Suppressor macrophage treated with lipopolysaccharide for 4 hours (primary cell): ENCODE data around the gene ATXN7L1.
A peak's percentile ranks its signal among the peaks of the same experiment; 100 is the strongest.

Source experiments
- DNase-seq: peaks from one replicate; pipeline ENCODE4 v3.0.0-alpha.2; 2020

ATXN7L1 gene

DNA sequence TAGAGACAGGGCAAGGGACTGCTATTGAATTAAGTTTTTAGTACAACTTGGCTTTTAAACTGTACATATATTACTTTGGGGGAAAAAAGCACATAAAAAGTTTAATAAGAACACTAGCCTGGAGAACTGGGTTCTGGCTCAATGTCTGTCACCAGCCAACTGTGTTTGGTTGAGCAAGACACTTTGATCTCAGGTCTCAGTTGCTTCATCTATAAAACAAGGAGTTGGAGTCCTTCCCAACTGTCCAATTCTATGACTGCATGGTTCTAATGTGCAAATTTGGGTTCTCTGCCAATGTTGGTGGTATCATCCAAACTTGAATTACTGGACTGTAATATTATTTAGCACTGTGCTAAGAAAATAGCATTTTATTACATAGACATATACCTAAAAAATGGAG is 50.3 kb downstream of the ATXN7L1 start:
- DNase-seq, result no peak

DNA sequence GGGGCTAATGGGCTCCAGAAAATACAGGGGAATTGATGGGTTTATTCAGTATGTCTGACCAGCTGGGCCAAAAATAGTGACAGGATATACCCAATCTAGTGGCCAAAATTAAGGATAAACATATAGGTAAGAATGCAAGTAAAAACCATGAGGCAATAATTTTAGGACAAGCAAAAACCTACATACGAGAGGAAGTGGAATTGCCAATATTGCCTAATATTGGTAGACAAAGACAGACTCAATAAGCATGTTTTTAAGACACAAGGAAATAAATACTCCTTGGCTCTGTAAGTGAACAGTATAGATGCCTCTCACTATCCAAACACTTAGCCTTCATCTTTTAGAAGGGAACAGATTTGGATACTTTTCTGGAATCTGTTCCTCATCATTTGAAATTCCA is 51.0 kb downstream of the ATXN7L1 start:
- DNase-seq, result no peak

DNA sequence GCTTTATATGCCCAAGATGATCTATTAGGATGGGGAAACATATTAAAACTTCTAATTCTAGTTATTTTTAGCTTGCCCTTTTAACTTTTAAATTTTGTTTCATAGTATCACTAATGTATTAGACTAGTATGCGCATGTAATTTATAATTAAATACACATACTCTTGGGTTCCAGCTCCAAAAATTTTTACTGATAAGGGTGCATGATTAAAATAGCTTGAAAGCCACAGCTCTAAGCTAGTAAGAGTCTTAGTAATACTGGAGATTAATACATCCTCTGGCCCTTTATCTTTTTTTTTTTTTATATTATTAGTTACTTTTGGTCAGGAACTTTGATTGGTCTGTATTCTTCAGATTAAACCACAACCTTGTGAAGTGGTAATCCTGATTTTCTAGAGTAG is 53.6 kb downstream of the ATXN7L1 start:
- no peak for DNase-seq

DNA sequence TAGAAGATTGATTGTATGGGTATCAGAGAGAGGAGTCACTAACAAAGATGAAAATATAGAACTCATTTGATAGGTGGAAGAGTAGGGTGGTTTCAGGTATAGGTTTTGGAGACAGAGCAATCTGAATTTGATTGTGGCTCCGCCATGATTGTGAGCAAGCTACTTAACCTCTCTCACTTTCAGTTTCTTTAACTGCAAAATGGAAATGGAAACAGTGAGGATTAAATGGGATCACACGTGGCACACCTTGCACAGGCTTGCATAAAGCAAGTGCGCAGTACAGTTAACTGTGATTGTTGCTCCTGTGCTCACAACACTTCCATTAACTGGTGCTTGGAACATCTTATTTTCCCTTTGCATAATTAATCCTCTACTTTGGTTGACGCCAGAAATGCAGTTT is 54.9 kb downstream of the ATXN7L1 start:
- DNase-seq, result no peak

DNA sequence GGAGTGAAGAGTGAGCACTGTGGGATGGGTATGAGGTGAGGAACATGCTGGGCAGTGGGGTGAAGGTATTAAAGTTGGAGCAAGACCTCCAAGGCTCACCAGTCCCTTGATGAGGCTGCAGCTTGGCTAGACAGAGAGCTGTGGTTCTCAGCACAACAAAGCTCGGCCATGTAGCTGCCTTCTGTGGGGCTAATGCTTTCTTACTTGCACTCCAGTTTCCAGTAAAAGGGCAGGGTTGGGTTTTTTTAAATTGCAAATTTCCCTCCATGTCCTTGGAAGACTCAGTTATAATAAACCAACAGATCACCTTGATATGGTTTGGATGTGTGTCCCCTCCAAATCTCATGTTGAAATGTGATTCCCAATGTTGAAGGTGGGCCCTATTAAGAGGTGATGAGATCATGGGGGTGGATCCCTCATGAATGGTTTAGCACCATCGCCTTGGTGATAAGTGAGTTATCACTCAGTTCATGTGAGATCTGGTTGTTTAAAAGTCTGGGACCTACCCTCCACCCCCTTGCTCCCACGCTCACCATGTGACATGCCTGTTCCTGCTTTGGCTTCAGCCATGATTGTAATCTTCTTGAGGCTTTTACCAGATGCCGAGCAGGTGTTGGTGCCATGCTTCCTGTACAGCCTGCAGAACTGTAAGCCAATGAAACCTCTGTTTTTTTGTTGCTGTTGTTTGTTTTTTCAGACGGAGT is 55.9 kb downstream of the ATXN7L1 start:
- DNase-seq, result no peak

DNA sequence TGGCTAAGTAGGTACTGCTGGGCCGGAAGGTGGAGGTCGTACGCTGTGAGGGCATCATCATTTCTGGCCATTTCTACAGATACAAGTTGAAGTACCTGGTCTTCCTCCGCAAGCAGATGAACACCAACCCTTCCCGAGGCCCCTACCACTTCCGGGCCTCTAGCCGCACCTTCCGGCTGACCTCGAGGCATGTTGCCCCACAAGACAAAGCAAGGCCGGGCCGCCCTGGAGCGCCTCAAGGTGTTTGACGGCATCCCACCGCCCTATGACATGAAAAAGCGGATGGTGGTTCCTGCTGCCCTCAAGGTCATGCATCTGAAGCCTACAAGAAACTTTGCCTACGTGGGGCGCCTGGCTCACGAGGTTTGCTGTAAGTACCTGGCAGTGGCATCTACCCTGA is 56.8 kb downstream of the ATXN7L1 start:
- DNase-seq, result no peak

DNA sequence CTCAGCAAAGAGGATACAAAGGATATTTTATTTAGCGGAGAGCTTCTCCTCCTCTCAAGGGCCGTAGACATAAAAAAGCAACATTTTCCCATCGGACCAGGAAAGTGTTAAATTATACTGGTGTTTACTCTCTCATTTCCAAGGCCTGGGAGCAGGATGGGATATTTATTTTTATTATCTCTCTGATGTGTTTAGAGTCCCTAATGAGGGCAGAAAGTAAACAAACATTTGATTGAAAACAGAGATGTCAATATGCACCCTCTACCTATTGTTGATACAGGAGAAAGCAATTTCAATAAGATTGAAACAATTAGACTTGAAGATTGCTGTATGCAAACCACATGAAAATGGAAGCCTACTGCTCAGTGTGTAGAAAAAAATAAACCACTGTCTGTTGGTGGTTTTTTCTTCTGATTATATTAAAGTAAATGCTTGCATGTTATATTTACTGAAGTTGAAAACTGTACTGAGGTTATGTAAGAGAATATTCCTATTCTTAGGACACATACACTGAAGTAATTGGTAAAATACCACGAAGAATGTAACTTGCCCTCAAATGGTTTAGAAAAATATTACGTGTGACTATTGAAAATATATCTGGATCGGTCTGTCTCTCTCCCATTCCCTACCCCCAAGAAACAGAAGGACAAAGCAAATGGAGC is 59.3 kb downstream of the ATXN7L1 start:
- no peak for DNase-seq

DNA sequence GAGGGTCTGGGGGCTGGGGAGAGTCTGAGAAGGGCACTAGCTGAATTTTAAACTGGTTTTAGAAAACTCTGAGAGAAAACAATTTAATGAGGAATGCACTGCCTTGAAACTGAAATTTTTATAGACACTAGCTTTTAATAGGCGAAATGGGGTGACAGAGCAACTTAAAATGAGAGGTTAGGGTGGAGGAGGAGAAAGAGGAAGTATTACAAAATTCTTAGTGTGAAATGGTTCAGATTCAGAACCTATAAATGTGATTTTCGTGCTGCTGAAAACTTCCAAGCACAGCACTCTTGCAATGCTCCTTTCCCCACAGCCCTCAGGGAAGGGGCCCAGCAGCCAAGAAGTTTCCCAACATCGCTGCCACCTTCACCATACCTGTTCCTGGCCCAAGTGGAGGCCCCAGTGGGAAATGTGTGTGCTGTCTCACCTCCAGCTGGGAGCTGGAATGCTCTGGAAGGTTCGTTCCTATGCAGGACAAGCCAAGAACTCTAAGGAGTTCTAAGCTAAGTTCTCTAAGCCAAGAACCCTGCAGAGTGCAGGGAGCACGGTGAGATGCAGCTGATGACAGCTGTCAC is 60.0 kb downstream of the ATXN7L1 start:
- DNase-seq, result peak; percentile 53

DNA sequence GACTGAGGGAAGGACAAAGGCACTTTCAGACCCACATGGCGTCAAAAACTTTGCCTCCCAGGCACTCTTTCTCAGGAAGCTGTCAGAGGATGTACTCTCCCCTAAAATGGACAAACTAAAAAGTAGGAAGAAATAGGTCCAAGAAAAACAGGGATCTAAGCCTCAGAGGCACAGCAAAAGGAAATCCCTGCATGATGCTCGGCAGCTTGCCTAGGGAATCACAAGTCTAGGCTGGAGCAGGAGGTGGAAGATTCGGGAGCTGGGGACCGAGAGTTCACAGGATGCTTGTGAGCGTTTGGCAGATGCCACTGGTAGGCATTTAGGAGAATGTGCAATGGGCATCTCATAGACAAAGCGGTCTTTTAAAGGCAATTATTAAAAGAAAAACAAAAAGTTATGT is 60.8 kb downstream of the ATXN7L1 start:
- no peak for DNase-seq

DNA sequence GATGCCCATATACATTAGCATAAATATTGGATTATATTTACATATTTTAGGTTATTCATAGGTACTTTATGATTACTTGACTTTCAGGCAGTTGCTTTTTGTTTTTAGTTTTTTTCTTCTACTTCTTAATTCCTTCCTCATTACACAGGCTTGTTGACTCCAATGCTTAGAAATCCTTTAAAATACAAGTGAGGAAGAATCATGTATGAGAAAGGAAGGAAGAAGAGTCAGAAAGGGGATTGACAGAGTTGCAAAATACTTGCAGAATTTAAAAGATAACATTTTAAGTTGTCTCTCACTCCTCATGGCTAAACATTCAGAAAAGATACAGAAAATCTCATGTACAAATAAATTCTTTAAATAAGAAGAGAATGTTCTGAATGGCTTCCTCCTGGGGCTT is 61.9 kb downstream of the ATXN7L1 start:
- peak; percentile 39 for DNase-seq

DNA sequence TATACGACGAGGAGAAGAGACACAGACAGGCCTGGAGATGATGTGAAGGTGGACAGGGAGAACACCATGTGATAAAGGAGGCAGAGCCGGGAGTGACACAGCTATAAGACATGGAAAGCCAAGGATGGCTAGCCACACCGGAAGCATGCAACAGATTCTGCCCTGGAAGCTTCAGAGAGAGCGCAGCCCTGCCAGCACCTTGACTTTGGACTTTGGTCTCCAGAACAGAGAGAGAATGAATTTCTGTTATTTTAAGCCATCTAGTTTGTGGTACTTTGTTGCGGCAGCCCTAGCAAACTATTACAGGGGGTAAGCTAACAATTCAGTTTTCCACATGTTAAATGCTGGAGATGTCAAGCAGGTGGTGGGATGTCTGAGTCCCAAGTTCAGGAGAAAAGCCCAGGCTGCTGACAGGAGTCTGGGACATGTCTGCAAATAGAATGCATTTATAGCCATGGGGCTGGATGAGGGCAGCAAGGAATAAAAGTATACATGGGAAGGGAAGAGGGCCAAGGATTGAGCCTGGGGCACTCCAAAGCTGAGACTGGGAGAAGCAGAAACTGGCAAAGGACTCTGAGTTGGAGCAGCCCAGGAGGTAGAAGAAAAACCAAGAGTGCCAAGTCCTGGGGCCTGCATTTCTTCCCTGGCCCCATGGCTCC is 65.1 kb downstream of the ATXN7L1 start:
- no peak for DNase-seq

DNA sequence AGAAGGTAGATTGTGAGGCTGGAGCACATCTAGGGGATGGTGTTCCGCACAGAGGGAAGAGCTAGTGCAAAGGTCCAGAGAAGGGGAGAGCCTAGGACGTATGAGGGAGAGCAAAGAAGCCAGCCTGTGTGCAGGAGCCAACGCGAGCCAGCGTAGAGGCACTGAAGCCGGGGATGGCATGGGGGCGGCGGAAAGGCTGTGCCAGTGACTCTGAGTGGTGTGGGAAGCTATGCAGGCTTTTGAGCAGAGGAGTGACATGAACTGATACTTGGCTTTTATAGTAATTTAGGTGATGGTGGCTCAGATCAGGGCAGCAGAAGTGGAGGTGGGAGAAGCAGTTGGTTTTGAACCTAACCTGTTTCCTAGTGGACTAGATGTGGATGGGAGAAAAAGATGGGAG is 65.8 kb downstream of the ATXN7L1 start:
- DNase-seq, result no peak

DNA sequence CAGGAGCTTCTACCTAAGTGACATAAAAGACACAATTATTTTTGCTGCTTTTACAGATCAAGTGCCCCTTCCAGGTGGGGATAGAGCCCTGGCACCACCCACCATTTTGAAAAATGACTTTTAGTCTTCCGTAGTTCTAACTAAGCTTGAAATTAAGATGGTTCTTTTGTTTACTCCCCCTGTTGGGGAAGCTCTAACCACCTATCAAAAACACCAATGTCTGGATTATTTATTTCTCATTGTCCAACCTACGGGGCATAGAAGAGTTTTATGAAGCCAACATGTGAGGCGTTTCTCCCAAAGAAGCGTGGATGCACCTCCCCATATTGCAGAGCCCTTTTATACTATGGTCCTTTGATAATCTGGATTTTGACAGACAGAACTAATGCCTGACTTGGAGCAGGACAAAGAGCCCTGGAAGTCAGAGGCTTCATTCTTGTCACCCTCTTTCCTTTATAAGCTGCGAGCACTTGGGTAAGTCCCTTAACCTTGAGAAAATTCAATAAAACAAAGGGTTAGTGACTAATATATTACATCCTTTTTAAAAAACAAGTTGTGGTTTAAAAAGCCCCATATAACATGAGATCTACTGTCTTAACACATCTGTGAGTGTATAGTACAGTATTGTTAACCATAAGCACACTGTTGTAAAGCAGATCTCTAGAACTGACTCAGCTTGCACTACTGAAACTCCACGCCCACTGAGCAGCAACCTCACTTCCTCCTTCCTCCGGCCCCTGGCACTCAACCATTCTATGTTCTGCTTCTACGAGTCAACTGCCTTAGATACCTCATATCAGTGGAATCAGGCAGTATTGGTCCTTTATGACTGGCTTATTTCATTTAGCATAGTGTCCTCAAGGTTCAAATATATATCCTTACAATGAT is 67.5 kb downstream of the ATXN7L1 start:
- peak; percentile 94 for DNase-seq

DNA sequence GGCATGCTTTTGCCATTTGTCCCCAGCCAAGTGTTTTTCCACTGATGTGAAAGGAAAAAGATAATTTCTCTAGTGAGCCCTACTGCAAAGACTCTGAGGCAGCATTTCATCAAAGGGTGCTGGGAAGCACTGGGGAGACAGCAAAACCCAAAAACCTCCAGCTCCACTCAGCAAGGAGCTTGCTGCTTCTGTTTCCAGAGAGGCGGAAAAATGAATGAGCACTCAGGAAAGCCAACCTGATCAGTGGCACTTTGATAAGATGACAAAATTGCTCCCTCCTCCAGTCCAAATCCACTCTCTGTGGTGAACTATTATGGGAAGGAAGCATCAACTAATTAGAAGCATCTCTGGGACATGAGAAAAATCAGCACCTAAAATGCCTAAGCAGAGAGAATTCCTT is 68.2 kb downstream of the ATXN7L1 start:
- DNase-seq, result no peak

DNA sequence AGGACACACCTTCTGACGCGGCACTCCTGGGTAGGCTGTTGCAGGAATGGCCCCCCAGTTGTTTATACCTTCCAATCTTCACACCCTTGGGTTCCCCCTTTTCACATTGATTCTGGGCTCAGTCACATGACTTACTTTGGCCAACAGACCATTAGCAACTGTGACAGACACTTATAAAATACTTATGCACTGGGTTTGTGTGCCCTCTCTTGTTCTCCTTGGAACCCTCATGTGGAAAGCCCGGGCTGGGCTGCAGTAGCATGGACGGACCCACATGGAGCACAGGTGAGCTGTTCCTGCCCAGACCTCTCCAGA is 69.0 kb downstream of the ATXN7L1 start:
- DNase-seq, result no peak

DNA sequence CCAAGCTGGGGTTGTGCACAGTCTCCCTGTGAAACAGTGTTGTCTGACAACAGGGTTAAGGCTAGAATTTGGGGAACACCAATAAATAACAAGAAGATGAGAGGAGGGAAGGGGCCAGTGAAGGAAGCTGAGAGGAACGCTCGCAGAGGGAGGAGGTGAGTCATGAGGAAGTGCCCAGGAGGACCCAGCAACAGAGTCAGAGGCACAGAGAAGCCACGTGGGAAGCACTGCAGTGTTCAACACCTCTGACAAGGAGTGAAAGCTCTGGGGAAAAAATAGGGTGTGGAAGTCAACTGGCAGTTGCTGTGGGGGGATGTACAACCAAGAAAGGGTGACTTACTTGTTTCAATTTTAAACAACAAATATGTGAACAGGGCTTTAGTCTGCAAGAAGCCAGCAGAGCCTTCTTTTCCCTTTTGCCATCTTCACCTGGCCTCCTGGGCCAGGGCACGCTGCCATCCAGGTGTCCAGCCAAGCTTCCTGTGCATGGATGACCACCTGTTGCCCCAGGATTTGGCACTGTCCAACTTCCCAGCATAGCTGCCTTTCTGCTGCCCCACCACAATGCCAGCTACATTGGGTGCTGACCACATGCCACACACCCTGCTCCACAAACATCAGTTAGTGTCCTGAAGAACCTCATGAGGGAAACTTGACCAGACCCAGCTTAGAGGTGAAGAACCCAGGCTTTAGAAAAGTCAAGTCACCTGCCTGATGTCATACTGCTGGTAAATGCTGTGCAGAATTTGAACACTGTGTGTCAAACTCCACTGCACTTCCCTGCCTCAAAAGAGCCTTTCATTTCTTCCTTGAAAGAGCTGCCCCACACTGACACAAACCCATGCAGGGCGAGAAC is 69.6 kb downstream of the ATXN7L1 start:
- DNase-seq, result peak; percentile 71

DNA sequence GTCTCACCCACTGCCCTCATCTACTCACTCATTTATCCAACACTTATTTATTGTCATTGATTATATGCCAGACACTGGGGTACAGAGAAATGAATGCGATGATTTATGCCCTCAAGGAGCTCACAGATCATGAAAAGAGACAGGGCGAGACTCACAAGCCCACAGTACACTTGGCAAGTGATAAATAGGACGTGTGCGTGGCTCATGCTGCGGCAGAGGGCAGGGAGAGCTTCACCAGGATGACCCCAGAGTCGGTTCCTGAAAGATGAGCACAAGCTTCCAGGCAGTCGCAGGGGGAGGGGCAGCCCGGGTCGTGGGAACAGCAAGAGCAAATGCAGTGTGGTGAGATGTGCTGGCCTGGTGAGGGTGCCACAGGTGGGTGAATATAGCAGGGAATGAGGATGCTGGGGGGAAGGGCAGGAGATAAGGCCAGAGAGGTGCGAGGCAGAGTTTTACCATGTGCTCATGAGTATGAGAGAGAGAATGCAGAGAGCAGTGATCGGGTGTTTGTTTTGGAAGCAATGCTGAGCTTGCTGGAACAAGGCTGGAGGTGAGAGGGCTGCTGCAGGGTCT is 70.9 kb downstream of the ATXN7L1 start:
- no peak for DNase-seq

DNA sequence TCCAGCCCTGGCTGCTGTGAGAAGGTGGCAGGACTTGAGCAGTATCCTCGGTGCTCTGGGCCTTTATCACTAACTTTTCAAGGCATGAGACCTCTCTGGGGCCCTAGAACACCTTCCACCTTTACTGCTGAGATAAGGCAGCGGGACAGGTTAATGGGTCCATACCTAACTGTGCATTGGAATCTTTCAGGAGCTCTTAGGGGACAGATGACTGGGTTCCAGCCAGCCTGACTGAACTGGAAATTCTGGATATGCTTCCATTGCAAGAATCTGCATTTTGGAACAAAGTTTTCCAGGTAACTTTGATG is 73.0 kb downstream of the ATXN7L1 start:
- DNase-seq, result no peak

DNA sequence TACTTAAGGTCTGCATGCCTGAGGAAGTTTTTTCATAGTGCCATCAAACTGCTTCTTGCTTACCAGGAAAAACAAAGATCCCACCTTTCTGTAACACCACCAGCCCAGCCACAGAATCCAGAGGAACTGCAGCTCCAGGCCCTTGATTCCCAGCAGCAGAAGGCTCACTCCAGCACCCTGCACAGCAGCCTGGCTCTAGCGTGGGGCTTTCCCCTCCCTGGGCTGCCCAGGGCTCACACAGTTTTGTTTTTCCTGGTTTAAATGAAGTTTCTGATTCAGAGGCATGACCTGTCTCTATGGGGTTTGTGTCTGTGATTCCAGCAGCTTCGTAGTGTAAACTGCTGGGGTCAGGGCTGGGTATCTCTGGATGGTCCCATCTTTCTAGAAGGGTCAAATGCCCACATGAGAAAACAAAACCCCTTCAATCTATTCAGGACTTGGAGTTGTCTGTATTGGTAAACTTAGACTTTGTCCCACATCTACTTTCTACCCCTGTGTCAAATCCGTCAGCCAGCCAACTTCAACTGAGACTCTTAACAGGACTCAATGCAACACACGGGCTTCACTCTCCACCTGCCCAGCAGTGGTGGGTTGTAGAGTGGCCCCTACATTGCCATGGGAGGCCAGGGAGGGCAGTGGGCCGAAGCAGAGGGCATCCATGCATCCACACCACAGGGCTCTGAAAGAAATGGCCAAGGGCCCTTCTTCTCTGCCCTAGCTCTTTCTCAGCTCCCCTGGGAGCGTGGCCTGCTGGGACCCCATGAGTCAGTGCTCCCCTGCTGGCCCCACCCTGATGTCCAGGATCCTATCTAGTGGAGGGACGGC is 73.6 kb downstream of the ATXN7L1 start:
- no peak for DNase-seq

DNA sequence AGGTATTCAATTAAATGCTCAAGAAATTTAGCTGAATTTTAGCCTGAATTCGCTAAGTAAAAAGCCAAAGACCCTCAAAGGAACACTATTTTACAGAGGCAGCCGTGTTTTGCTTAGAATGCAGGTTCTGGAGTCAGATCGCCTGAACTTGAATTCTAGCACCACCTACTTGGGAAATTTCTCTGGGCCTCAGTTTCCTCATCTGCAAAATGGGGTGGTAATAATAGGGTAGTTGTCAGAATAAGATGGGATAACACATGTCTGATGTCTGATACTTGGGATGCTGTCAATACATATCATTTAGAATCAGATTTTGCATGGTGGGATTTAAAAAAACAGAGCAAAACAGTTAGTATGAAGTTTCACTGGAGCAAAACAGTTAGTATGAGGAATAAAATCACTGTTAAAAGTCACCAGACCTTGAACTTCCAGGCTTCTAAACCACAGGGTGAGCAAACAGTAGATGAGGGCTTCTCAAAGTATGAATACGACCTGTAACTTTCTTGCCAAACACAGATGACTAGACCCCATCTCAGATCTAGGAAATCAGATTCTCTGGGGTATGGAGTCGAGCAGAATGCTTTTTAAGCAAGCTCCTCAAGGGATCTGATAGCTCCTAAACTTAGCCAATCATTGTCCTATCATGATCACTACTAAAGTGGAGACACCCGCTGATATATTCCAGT is 75.4 kb downstream of the ATXN7L1 start:
- no peak for DNase-seq
